ENCODE data around the gene PIGP. TPM values are rescaled to one million over a fixed set of nuclear protein-coding genes. Genes with fewer than 3 reads are reported as not detected.

PIGP gene
- total RNA-seq, 1 donor from 2014 or later = 40.1 TPM

Other genes with a start within 250 kb of the PIGP start
- 6.8 TPM for gene HLCS, start 106.4 kb downstream of the PIGP start, total RNA-seq
- not detected for gene RIPPLY3, start 66.4 kb downstream of the PIGP start, total RNA-seq
- 35.8 TPM for gene TTC3, start 183 bp upstream of the PIGP start, total RNA-seq
- gene VPS26C, start 194.3 kb upstream of the PIGP start, total RNA-seq = 49.7 TPM